H9 (cell line): ENCODE measurements around the gene HOXD13. TPM values are rescaled to one million over a fixed set of nuclear protein-coding genes. Genes with fewer than 3 reads are reported as not detected.

Experiments used
- DNase-seq: peaks from one replicate; pipeline ENCODE4 v3.0.0-alpha.2; 2017
- H2AFZ ChIP-seq: one replicate; pipeline ENCODE4 v1.6.1; 2013; ENCODE audit warnings: mild to moderate bottlenecking, low read length, control low read depth, moderate library complexity
- H2AK5ac ChIP-seq: 2 replicates; pipeline ENCODE4 v1.6.1; 2013; ENCODE audit warnings: low read length, control low read depth, mixed read lengths; ENCODE audit not compliant: insufficient read length
- H2BK120ac ChIP-seq: one replicate; pipeline ENCODE4 v1.6.1; 2013; ENCODE audit warnings: low read depth, mild to moderate bottlenecking, low read length, control low read depth, inconsistent platforms; ENCODE audit not compliant: poor library complexity, severe bottlenecking
- H2BK12ac ChIP-seq: 2 replicates; pipeline ENCODE4 v1.6.1; 2013; ENCODE audit warnings: low read length, control low read depth, mixed read lengths, low read depth; ENCODE audit not compliant: insufficient read length
- H2BK15ac ChIP-seq: 2 replicates; pipeline ENCODE4 v1.6.1; 2013; ENCODE audit warnings: low read depth, low read length, control low read depth
- H2BK20ac ChIP-seq: one replicate; pipeline ENCODE4 v1.6.1; 2013; ENCODE audit warnings: low read depth, mild to moderate bottlenecking, low read length, control low read depth, inconsistent platforms; ENCODE audit not compliant: poor library complexity, severe bottlenecking
- H2BK5ac ChIP-seq: 2 replicates; pipeline ENCODE4 v1.6.1; 2013; ENCODE audit warnings: low read length, control low read depth, mixed read lengths; ENCODE audit not compliant: insufficient read length
- H3K14ac ChIP-seq: 2 replicates; pipeline ENCODE4 v1.6.1; 2013; ENCODE audit warnings: low read length, control low read depth; ENCODE audit not compliant: insufficient read depth
- H3K18ac ChIP-seq: 2 replicates; pipeline ENCODE4 v1.6.1; 2013; ENCODE audit warnings: low read depth, mild to moderate bottlenecking, mixed read lengths, low read length, control low read depth; ENCODE audit not compliant: insufficient read length
- H3K23ac ChIP-seq: 2 replicates; pipeline ENCODE4 v1.6.1; 2013; ENCODE audit warnings: low read length, control low read depth, mixed read lengths, low read depth; ENCODE audit not compliant: insufficient read length
- H3K23me2 ChIP-seq: 2 replicates; pipeline ENCODE4 v1.6.1; 2013; ENCODE audit warnings: low read depth, mild to moderate bottlenecking, mixed read lengths, low read length, control low read depth; ENCODE audit not compliant: insufficient read length, poor library complexity, severe bottlenecking
- H3K27ac ChIP-seq: 2 replicates; pipeline ENCODE4 v1.5.1; 2013; ENCODE audit warnings: low read length, control low read depth, mixed read lengths, low read depth; ENCODE audit not compliant: insufficient read length
- H3K27me3 ChIP-seq: 2 replicates; pipeline ENCODE4 v1.6.1; 2013; ENCODE audit warnings: low read length, control low read depth, inconsistent platforms; ENCODE audit not compliant: insufficient read depth
- H3K4ac ChIP-seq: 2 replicates; pipeline ENCODE4 v1.6.1; 2013; ENCODE audit warnings: low read depth, mild to moderate bottlenecking, control low read depth, inconsistent platforms, low read length, moderate library complexity
- H3K4me1 ChIP-seq: 2 replicates; pipeline ENCODE4 v1.6.1; 2013; ENCODE audit warnings: low read length, control low read depth, inconsistent platforms; ENCODE audit not compliant: insufficient read depth
- H3K4me2 ChIP-seq: 2 replicates; pipeline ENCODE4 v1.6.1; 2013; ENCODE audit warnings: low read length, control low read depth, mixed read lengths; ENCODE audit not compliant: insufficient read length, insufficient read depth
- H3K56ac ChIP-seq: 2 replicates; pipeline ENCODE4 v1.6.1; 2013; ENCODE audit warnings: low read depth, mild to moderate bottlenecking, mixed read lengths, low read length, control low read depth; ENCODE audit not compliant: insufficient read length
- H3K79me1 ChIP-seq: 2 replicates; pipeline ENCODE4 v1.6.1; 2013; ENCODE audit warnings: low read depth, mild to moderate bottlenecking, moderate library complexity, low read length, control low read depth, inconsistent platforms; ENCODE audit not compliant: insufficient read depth, poor library complexity, severe bottlenecking
- H3K79me2 ChIP-seq: 2 replicates; pipeline ENCODE4 v1.6.1; 2013; ENCODE audit warnings: low read length, control low read depth, inconsistent platforms; ENCODE audit not compliant: insufficient read depth
- H3K9ac ChIP-seq: 2 replicates; pipeline ENCODE4 v1.6.1; 2013; ENCODE audit warnings: low read length, control low read depth, mixed read lengths; ENCODE audit not compliant: insufficient read length; ENCODE audit errors: extremely low read depth
- H3K9me3 ChIP-seq: one replicate; pipeline ENCODE4 v1.6.1; 2013; ENCODE audit warnings: low read depth, low read length, inconsistent platforms; ENCODE audit not compliant: control insufficient read depth
- H3T11ph ChIP-seq: one replicate; pipeline ENCODE4 v1.6.1; 2013; ENCODE audit warnings: mild to moderate bottlenecking, low read length, control low read depth, inconsistent platforms
- H4K20me1 ChIP-seq: one replicate; pipeline ENCODE4 v1.6.1; 2013; ENCODE audit not compliant: control insufficient read depth, insufficient read length, insufficient read depth
- H4K5ac ChIP-seq: 2 replicates; pipeline ENCODE4 v1.6.1; 2013; ENCODE audit warnings: low read depth, mild to moderate bottlenecking, mixed read lengths, low read length, control low read depth; ENCODE audit not compliant: insufficient read length
- H4K8ac ChIP-seq: replicated peaks from 2 replicates; pipeline ENCODE4 v1.6.1; 2013; ENCODE audit warnings: low read length, control low read depth, mixed read lengths, low read depth; ENCODE audit not compliant: insufficient read length
- H4K91ac ChIP-seq: 2 replicates; pipeline ENCODE4 v1.6.1; 2013; ENCODE audit warnings: low read depth, mild to moderate bottlenecking, moderate library complexity, mixed read lengths, low read length, control low read depth; ENCODE audit not compliant: insufficient read length
- H3K27ac Mint-ChIP-seq, 3 experiments: 2 replicates in 2 of 3; 3 replicates in 1 of 3; pipeline ENCODE4 v1.8.0; 2020 to 2021; ENCODE audit warnings: mixed read lengths in 3 of 3, mild to moderate bottlenecking in 1 of 3, moderate library complexity in 1 of 3
- H3K27me3 Mint-ChIP-seq: 2 replicates; pipeline ENCODE4 v1.8.0; 2021; ENCODE audit warnings: low read depth, mild to moderate bottlenecking, moderate library complexity, mixed read lengths
- H3K36me3 Mint-ChIP-seq, 3 experiments: 2 replicates in 2 of 3; 3 replicates in 1 of 3; pipeline ENCODE4 v1.8.0; 2020 to 2021; ENCODE audit warnings: low read depth in 3 of 3, mixed read lengths in 3 of 3; ENCODE audit not compliant: insufficient read depth in 1 of 3
- H3K4me1 Mint-ChIP-seq, 2 experiments: 2 replicates each; pipeline ENCODE4 v1.8.0; 2020; ENCODE audit warnings: mixed read lengths in 2 of 2
- H3K4me3 Mint-ChIP-seq, 2 experiments: 2 replicates in 1 of 2; 3 replicates in 1 of 2; pipeline ENCODE4 v1.8.0; 2020 to 2021; ENCODE audit warnings: mild to moderate bottlenecking in 2 of 2, mixed read lengths in 2 of 2, moderate library complexity in 1 of 2
- H3K9me3 Mint-ChIP-seq, 2 experiments: 2 replicates in 1 of 2; 3 replicates in 1 of 2; pipeline ENCODE4 v1.8.0; 2020; ENCODE audit warnings: mild to moderate bottlenecking in 2 of 2, mixed read lengths in 2 of 2, moderate library complexity in 1 of 2
- WGBS: extraction: QIAGEN DNeasy Blood & Tissue Kit; methylation state at CpG from one replicate; pipeline ENCODE4 v1.1.7; 2013; ENCODE audit warnings: missing lambda C conversion rate, low lambda C conversion rate, mixed read lengths; ENCODE audit not compliant: insufficient read length; ENCODE audit errors: extremely low coverage; 5-methylcytosine and 5-hydroxymethylcytosine counted together
- total RNA-seq: library from RNA; stranded (reverse); gene quantifications from 2 replicates; pipeline ENCODE4 v1.2.1, GENCODE V29; 2021
- TF ChIP-seq, protein P1 (sequence below): fragments of 200-600 bp; sonication (generic); conservative IDR thresholded peaks from 3 replicates; pipeline ENCODE4 v1.8.0; 2021; ENCODE audit warnings: antibody characterized with exemption, mild to moderate bottlenecking

HOXD13 gene
- total RNA-seq, 1 experiment from 2014 or later: not detected

DNA sequence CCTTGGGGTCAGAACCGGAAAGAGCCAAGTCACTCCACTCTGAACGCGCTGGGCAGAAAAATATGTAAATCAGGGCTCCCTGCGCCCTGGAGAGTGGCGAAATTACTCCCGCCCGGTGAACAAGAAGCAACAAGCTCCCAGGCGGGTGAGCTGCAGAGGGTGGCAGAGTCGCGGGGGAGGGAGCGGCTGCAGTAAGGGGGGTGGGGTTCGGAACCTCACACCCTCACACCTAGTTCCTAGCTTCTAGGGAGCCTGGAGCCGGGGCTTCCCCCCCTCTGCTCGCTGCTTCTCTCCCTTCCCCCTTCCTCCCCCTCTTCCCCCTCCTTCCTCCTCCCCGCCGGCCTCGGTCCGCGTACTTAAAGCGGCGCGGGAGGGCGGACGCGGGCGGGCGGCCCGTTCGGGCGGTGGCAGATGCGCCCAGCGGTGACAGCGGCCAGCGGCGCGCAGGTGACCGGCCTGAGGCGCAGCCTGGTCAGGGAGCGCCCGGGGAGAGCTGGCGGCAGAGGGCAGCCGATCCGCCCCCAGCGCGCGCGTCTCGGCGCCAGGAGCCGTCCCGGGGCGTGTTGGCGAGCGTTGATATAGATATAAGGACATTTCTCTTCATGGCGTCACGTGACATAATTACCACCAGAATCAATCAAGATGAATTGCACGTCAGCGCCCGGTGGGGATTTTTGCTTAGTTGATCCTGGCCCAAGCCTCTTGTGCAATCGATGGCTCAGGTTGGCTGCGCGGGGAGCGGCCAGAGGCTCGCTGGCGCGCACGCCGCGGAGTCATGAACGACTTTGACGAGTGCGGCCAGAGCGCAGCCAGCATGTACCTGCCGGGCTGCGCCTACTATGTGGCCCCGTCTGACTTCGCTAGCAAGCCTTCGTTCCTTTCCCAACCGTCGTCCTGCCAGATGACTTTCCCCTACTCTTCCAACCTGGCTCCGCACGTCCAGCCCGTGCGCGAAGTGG, 14.3 kb downstream of the HOXD13 start, which contains the start of gene HOXD11:
Gene HOXD11, plus strand, starts transcription at position 700 of the 959 bp plus-strand sequence. Its CDS starts 76 bp downstream, at position 776.
- Histone ChIP-seq H3K4me1 (no peaks in the 10 kb centered on the region), H3K4me2 (peak within 1 kb of the TSS; percentile 18), H3K23me2 (no peaks in the 10 kb centered on the region), H3K79me1 (no peaks in the 10 kb centered on the region), H3K18ac (no peak within 1 kb of the TSS), H4K8ac (no peak within 1 kb of the TSS), H2BK120ac (no peak within 1 kb of the TSS), H2BK5ac (no peak within 1 kb of the TSS), H3K9ac (no peak within 1 kb of the TSS), H3K14ac (no peak within 1 kb of the TSS), H4K5ac (no peak within 1 kb of the TSS), H3K4ac (no peak within 1 kb of the TSS), H3T11ph (no peak within 1 kb of the TSS), H2BK12ac (no peak within 1 kb of the TSS), H4K20me1 (no peaks in the 10 kb centered on the region), H3K23ac (no peak within 1 kb of the TSS), H3K56ac (no peak within 1 kb of the TSS), H3K27me3 (peaks cover 93% of the 10 kb centered on the region), H3K9me3 (no peaks in the 10 kb centered on the region), H2BK15ac (no peak within 1 kb of the TSS), H3K27ac (no peak within 1 kb of the TSS), H2BK20ac (no peak within 1 kb of the TSS), H3K79me2 (no peaks in the 10 kb centered on the region), H2AK5ac (no peak within 1 kb of the TSS), H4K91ac (no peak within 1 kb of the TSS), H2AFZ (no peak within 1 kb of the TSS)
- peak; percentile 83 for DNase-seq
- TF ChIP-seq, protein P1, sequence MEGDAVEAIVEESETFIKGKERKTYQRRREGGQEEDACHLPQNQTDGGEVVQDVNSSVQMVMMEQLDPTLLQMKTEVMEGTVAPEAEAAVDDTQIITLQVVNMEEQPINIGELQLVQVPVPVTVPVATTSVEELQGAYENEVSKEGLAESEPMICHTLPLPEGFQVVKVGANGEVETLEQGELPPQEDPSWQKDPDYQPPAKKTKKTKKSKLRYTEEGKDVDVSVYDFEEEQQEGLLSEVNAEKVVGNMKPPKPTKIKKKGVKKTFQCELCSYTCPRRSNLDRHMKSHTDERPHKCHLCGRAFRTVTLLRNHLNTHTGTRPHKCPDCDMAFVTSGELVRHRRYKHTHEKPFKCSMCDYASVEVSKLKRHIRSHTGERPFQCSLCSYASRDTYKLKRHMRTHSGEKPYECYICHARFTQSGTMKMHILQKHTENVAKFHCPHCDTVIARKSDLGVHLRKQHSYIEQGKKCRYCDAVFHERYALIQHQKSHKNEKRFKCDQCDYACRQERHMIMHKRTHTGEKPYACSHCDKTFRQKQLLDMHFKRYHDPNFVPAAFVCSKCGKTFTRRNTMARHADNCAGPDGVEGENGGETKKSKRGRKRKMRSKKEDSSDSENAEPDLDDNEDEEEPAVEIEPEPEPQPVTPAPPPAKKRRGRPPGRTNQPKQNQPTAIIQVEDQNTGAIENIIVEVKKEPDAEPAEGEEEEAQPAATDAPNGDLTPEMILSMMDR: no peak
- peaks cover 96% of the 10 kb centered on the region for H3K27me3 Mint-ChIP-seq
- no peak within 1 kb of the TSS for H3K27ac Mint-ChIP-seq
- H3K4me3 Mint-ChIP-seq: peak within 1 kb of the TSS; percentile 26 to 73; a peak in 4 of 5 replicates
- peaks cover 14 to 39% of the 10 kb centered on the region in 2 experiments for H3K4me1 Mint-ChIP-seq
- WGBS: no CpG with 5 or more reads among the region's 85 CpGs
- peaks cover 5 to 17% of the 10 kb centered on the region in 2 experiments for H3K9me3 Mint-ChIP-seq
- H3K36me3 Mint-ChIP-seq: no peaks in the 10 kb centered on the region; a peak in 2 of 7 replicates
